Measurements from ENCODE around the gene ALK.

ALK gene

GRCh38 chr2:29603341-29603740 lies 318.0 kb downstream of the ALK start:
- no peak for DNase-seq

GRCh38 chr2:29601872-29602271 lies 319.5 kb downstream of the ALK start:
- no peak for TF ChIP-seq GATA1 (IDR thresholded peaks at IDR 0.05; ENCODE audit: low read depth, low read length)
- TF ChIP-seq POLR2A (IDR thresholded peaks at IDR 0.05; ENCODE audit: low read length) = no peak
- no peak for DNase-seq

More at GRCh38 chr2:29603341-29603740, 318.0 kb downstream of the ALK start:
- TF ChIP-seq POLR2A (IDR thresholded peaks at IDR 0.05; ENCODE audit: low read length) (no peak), GATA1 (IDR thresholded peaks at IDR 0.05; ENCODE audit: low read depth, low read length) (no peak)

GRCh38 chr2:29601321-29601720 lies 320.1 kb downstream of the ALK start:
- TF ChIP-seq POLR2A (IDR thresholded peaks at IDR 0.05; ENCODE audit: low read length) (no peak), GATA1 (IDR thresholded peaks at IDR 0.05; ENCODE audit: low read depth, low read length) (no peak)
- no peak for DNase-seq

- no peak for DNase-seq
Observed at GRCh38 chr2:29599946-29600345, 321.4 kb downstream of the ALK start.

GRCh38 chr2:29598978-29599377 lies 322.4 kb downstream of the ALK start:
- TF ChIP-seq GATA1 (IDR thresholded peaks at IDR 0.05; ENCODE audit: low read depth, low read length) = no peak
- no peak for TF ChIP-seq POLR2A (IDR thresholded peaks at IDR 0.05; ENCODE audit: low read length)

More at GRCh38 chr2:29599946-29600345, 321.4 kb downstream of the ALK start:
- TF ChIP-seq POLR2A (IDR thresholded peaks at IDR 0.05; ENCODE audit: low read length) (no peak), GATA1 (IDR thresholded peaks at IDR 0.05; ENCODE audit: low read depth, low read length) (no peak)

GRCh38 chr2:29597035-29597434 lies 324.4 kb downstream of the ALK start:
- TF ChIP-seq POLR2A (IDR thresholded peaks at IDR 0.05; ENCODE audit: low read length) (no peak), GATA1 (IDR thresholded peaks at IDR 0.05; ENCODE audit: low read depth, low read length) (no peak)
- DNase-seq = no peak

More at GRCh38 chr2:29598978-29599377, 322.4 kb downstream of the ALK start:
- DNase-seq = no peak

- TF ChIP-seq GATA1 (IDR thresholded peaks at IDR 0.05; ENCODE audit: low read depth, low read length) (no peak), POLR2A (IDR thresholded peaks at IDR 0.05; ENCODE audit: low read length) (no peak)
Observed at GRCh38 chr2:29596584-29596983, 324.8 kb downstream of the ALK start.

GRCh38 chr2:29591600-29591999 lies 329.8 kb downstream of the ALK start:
- DNase-seq = no peak
- no peak for TF ChIP-seq POLR2A (IDR thresholded peaks at IDR 0.05; ENCODE audit: low read length)
- no peak for TF ChIP-seq GATA1 (IDR thresholded peaks at IDR 0.05; ENCODE audit: low read depth, low read length)

More at GRCh38 chr2:29596584-29596983, 324.8 kb downstream of the ALK start:
- DNase-seq = no peak

- DNase-seq = no peak
- TF ChIP-seq POLR2A (IDR thresholded peaks at IDR 0.05; ENCODE audit: low read length) = no peak
- no peak for TF ChIP-seq GATA1 (IDR thresholded peaks at IDR 0.05; ENCODE audit: low read depth, low read length)
Observed at GRCh38 chr2:29590211-29590610, 331.2 kb downstream of the ALK start.

- no peak for DNase-seq
- TF ChIP-seq GATA1 (IDR thresholded peaks at IDR 0.05; ENCODE audit: low read depth, low read length) = no peak
- no peak for TF ChIP-seq POLR2A (IDR thresholded peaks at IDR 0.05; ENCODE audit: low read length)
Observed at GRCh38 chr2:29589440-29590103, 331.8 kb downstream of the ALK start.

- no peak for DNase-seq
- TF ChIP-seq GATA1 (IDR thresholded peaks at IDR 0.05; ENCODE audit: low read depth, low read length) (no peak), POLR2A (IDR thresholded peaks at IDR 0.05; ENCODE audit: low read length) (no peak)
Observed at GRCh38 chr2:29587402-29588190, 333.8 kb downstream of the ALK start.

GRCh38 chr2:29586919-29587318 lies 334.5 kb downstream of the ALK start:
- no peak for TF ChIP-seq GATA1 (IDR thresholded peaks at IDR 0.05; ENCODE audit: low read depth, low read length)
- TF ChIP-seq POLR2A (IDR thresholded peaks at IDR 0.05; ENCODE audit: low read length) = no peak
- no peak for DNase-seq

- DNase-seq = no peak
- no peak for TF ChIP-seq GATA1 (IDR thresholded peaks at IDR 0.05; ENCODE audit: low read depth, low read length)
- no peak for TF ChIP-seq POLR2A (IDR thresholded peaks at IDR 0.05; ENCODE audit: low read length)
Observed at GRCh38 chr2:29583548-29584156, 337.7 kb downstream of the ALK start.

- DNase-seq = no peak
- TF ChIP-seq POLR2A (IDR thresholded peaks at IDR 0.05; ENCODE audit: low read length) (no peak), GATA1 (IDR thresholded peaks at IDR 0.05; ENCODE audit: low read depth, low read length) (no peak)
Observed at GRCh38 chr2:29583104-29583503, 338.3 kb downstream of the ALK start.
